CD14-positive monocyte (primary cell): ENCODE results near the gene FANCI. TPM values are rescaled to one million over a fixed set of nuclear protein-coding genes. Genes with fewer than 3 reads are reported as not detected.
"Not testable (repeated sequence)": the region's sequence is repeated elsewhere in the genome, so short reads cannot be mapped to it uniquely, and the experiment has no call there.

Experiments used
- DNase-seq, 3 donors: peaks; one replicate each; pipeline ENCODE4 v3.0.0-alpha.2; 2011 to 2022
- H2AFZ ChIP-seq: 2 replicates; pipeline ENCODE4 v1.6.0; 2012; ENCODE audit warnings: mild to moderate bottlenecking, low read depth, low read length, inconsistent platforms; ENCODE audit not compliant: insufficient read depth, poor library complexity, severe bottlenecking
- H3K27ac ChIP-seq, 2 donors: 1 replicate in 1 of 2; 2 replicates in 1 of 2; pipeline ENCODE4 v1.5.1; 2012 to 2013; ENCODE audit warnings: low read length in 2 of 2, control low read depth in 1 of 2, inconsistent platforms in 1 of 2, low read depth in 1 of 2, mild to moderate bottlenecking in 1 of 2
- H3K27me3 ChIP-seq, 2 donors: one replicate each; pipeline versions ENCODE4 v1.6.0 to v1.6.1; 2011 to 2013; ENCODE audit warnings: low read length in 2 of 2; ENCODE audit not compliant: control insufficient read depth in 2 of 2, insufficient read depth in 2 of 2
- H3K36me3 ChIP-seq, 2 donors: replicated peaks in 1 of 2; 1 replicate in 1 of 2; 2 replicates in 1 of 2; pipeline versions ENCODE4 v1.5.1 to v1.6.1; 2012 to 2013; ENCODE audit warnings: low read length in 2 of 2, control low read depth in 1 of 2, inconsistent platforms in 1 of 2, mild to moderate bottlenecking in 1 of 2; ENCODE audit not compliant: insufficient read depth in 2 of 2, control insufficient read depth in 1 of 2
- H3K4me1 ChIP-seq, 2 donors: 1 replicate in 1 of 2; 2 replicates in 1 of 2; pipeline versions ENCODE4 v1.5.1 to v1.6.1; 2012 to 2013; ENCODE audit warnings: low read length in 2 of 2, control low read depth in 1 of 2, inconsistent platforms in 1 of 2, mild to moderate bottlenecking in 1 of 2, moderate library complexity in 1 of 2; ENCODE audit not compliant: insufficient read depth in 2 of 2, control insufficient read depth in 1 of 2
- H3K4me2 ChIP-seq: replicated peaks from 2 replicates; pipeline ENCODE3; 2012; ENCODE audit warnings: low read length, moderate library complexity, mild to moderate bottlenecking; ENCODE audit not compliant: poor library complexity, severe bottlenecking; ENCODE audit errors: extremely low read depth
- H3K4me3 ChIP-seq, 3 experiments: fragments of 200-600 bp in 1 of 3; sonication (generic) in 1 of 3; replicated peaks in 1 of 3; 1 replicate in 2 of 3; 2 replicates in 1 of 3; pipeline ENCODE4 v1.5.1; 2011 to 2013; ENCODE audit warnings: low read length in 3 of 3, mild to moderate bottlenecking in 3 of 3, control low read depth in 2 of 3, low read depth in 2 of 3, inconsistent platforms in 1 of 3, moderate library complexity in 1 of 3
- H3K79me2 ChIP-seq: 2 replicates; pipeline ENCODE4 v1.6.0; 2012; ENCODE audit warnings: mild to moderate bottlenecking, control low read depth, inconsistent platforms, low read length, moderate library complexity; ENCODE audit not compliant: insufficient read depth
- H3K9ac ChIP-seq: 2 replicates; pipeline ENCODE4 v1.6.0; 2017; ENCODE audit warnings: low read length, mild to moderate bottlenecking; ENCODE audit not compliant: insufficient read depth, poor library complexity, severe bottlenecking
- H3K9me3 ChIP-seq, 2 donors: replicated peaks in 1 of 2; 1 replicate in 1 of 2; 2 replicates in 1 of 2; pipeline versions ENCODE4 v1.5.1 to v1.6.1; 2012 to 2013; ENCODE audit warnings: low read length in 2 of 2, control low read depth in 1 of 2; ENCODE audit not compliant: control insufficient read depth in 1 of 2, insufficient read depth in 1 of 2
- H4K20me1 ChIP-seq: 2 replicates; pipeline ENCODE4 v1.6.0; 2012; ENCODE audit warnings: mild to moderate bottlenecking, low read length, control low read depth, moderate library complexity; ENCODE audit not compliant: insufficient read depth
- H3K27ac Mint-ChIP-seq, 7 donors: one replicate each; pipeline ENCODE4 v1.8.0; 2020; ENCODE audit warnings: mild to moderate bottlenecking in 7 of 7, mixed read lengths in 7 of 7, moderate library complexity in 6 of 7, inconsistent platforms in 2 of 7
- H3K27me3 Mint-ChIP-seq, 3 donors: one replicate each; pipeline ENCODE4 v1.8.0; 2021 to 2022; ENCODE audit warnings: low read depth in 3 of 3, mild to moderate bottlenecking in 3 of 3, mixed read lengths in 3 of 3, moderate library complexity in 3 of 3, inconsistent platforms in 1 of 3
- H3K36me3 Mint-ChIP-seq, 2 donors: one replicate each; pipeline ENCODE4 v1.8.0; 2020; ENCODE audit warnings: mixed read lengths in 2 of 2, inconsistent platforms in 1 of 2, mild to moderate bottlenecking in 1 of 2
- H3K4me1 Mint-ChIP-seq: one replicate; pipeline ENCODE4 v1.8.0; 2020; ENCODE audit warnings: mild to moderate bottlenecking, mixed read lengths
- H3K4me3 Mint-ChIP-seq, 2 donors: one replicate each; pipeline ENCODE4 v1.8.0; 2020; ENCODE audit warnings: mild to moderate bottlenecking in 2 of 2, mixed read lengths in 2 of 2, moderate library complexity in 1 of 2
- H3K9me3 Mint-ChIP-seq, 7 donors: one replicate each; pipeline ENCODE4 v1.8.0; 2020 to 2022; ENCODE audit warnings: mixed read lengths in 7 of 7, mild to moderate bottlenecking in 6 of 7, moderate library complexity in 6 of 7, inconsistent platforms in 2 of 7
- WGBS: methylation state at CpG from one replicate; pipeline ENCODE4 v1.1.5; 2013; ENCODE audit warnings: missing lambda C conversion rate; ENCODE audit not compliant: insufficient coverage; 5-methylcytosine and 5-hydroxymethylcytosine counted together
- intact Hi-C, 2 donors: fragments of 100-400 bp; cut with micrococcal nuclease; formaldehyde crosslinking; loops; one replicate each; pipeline versions ENCODE4 v1.15.0 to v1.15.1; 2023
- polyA plus RNA-seq, 3 donors: library from polyadenylated mRNA; depleted of rRNA in 1 of 3; unstranded in 2 of 3; stranded (reverse) in 1 of 3; fragments of 300-500 nt in 2 of 3; fragments of >200 nt in 1 of 3; fragmentation: Illumina TruSeq in 2 of 3; gene quantifications; 1 replicate in 2 of 3; 2 replicates in 1 of 3; pipeline ENCODE4 v1.2.3, GENCODE V29; 2012 to 2021
- TF ChIP-seq, protein P1 (sequence below): fragments of 200-600 bp; IDR thresholded peaks from one replicate; pipeline ENCODE4 v1.8.0; 2022; ENCODE audit warnings: antibody characterized with exemption, mild to moderate bottlenecking

Gene FANCI
- polyA plus RNA-seq, 3 donors, result 1.4 to 2.6 (median 1.5) TPM

DNA sequence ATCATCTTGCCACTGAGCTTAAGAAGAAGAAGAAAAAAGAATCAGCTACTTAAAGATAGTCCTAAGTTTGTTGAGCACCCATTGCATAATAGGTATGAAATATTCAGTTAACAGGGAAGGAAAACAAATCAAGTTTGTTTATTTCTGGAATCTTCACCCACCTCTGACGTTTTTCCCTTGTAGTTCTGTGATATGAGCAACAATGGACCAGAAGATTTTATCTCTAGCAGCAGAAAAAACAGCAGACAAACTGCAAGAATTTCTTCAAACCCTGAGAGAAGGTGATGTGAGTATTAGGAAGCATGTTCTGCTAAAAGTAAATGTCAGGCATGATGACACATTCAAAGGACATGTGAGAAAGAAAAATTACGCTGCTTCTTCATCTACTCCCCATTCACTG is 3.7 kb downstream of the FANCI start:
- TF ChIP-seq, protein P1, sequence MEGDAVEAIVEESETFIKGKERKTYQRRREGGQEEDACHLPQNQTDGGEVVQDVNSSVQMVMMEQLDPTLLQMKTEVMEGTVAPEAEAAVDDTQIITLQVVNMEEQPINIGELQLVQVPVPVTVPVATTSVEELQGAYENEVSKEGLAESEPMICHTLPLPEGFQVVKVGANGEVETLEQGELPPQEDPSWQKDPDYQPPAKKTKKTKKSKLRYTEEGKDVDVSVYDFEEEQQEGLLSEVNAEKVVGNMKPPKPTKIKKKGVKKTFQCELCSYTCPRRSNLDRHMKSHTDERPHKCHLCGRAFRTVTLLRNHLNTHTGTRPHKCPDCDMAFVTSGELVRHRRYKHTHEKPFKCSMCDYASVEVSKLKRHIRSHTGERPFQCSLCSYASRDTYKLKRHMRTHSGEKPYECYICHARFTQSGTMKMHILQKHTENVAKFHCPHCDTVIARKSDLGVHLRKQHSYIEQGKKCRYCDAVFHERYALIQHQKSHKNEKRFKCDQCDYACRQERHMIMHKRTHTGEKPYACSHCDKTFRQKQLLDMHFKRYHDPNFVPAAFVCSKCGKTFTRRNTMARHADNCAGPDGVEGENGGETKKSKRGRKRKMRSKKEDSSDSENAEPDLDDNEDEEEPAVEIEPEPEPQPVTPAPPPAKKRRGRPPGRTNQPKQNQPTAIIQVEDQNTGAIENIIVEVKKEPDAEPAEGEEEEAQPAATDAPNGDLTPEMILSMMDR, result no peak
- DNase-seq, result no peak
- Histone ChIP-seq H3K27me3 (no peaks in the 10 kb centered on the region), H2AFZ (no peak overlapping the region), H3K79me2 (peaks cover 43% of the 10 kb centered on the region), H3K9me3 (no peaks in the 10 kb centered on the region), H3K4me2 (no peak overlapping the region), H4K20me1 (no peaks in the 10 kb centered on the region), H3K4me3 (no peak overlapping the region), H3K4me1 (peaks cover 17 to 18% of the 10 kb centered on the region in 2 donors), H3K9ac (no peak overlapping the region), H3K27ac (no peak overlapping the region), H3K36me3 (peaks cover 9 to 23% of the 10 kb centered on the region in 2 donors)
- H3K27ac Mint-ChIP-seq, result no peak overlapping the region
- H3K9me3 Mint-ChIP-seq, result peaks cover 0 to 3% (median 0%) of the 10 kb centered on the region in 7 donors
- peaks cover 29% of the 10 kb centered on the region for H3K4me1 Mint-ChIP-seq
- peaks cover 0 to 3% (median 0%) of the 10 kb centered on the region in 3 donors for H3K27me3 Mint-ChIP-seq
- H3K36me3 Mint-ChIP-seq, result peaks cover 16 to 28% of the 10 kb centered on the region in 2 donors
- H3K4me3 Mint-ChIP-seq, result no peak overlapping the region
- WGBS, result no CpG with 5 or more reads among the region's 2 CpGs
- intact Hi-C loops, result no loop called here

DNA sequence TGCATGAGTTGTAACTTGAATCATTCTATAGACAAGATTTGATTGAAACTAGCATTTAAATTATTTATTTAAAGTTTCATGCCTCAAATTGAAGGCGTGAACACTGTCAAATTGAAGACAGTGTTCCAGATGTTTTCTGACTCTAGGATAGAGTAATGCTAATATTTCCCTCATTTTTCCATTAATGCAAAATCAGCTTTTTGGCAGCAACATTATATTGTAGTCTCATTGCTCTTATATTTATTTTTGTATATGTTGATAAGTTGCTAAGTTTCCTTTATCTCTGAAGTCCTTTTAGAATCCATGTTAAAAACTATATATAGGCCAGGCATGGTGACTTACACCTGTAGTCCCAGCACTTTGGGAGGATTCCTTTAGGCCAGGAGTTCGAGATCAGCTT is 4.8 kb downstream of the FANCI start:
- Mint-ChIP-seq H3K4me1 (peaks cover 22% of the 10 kb centered on the region), H3K9me3 (peaks cover 0 to 3% (median 0%) of the 10 kb centered on the region in 7 donors), H3K27ac (no peak overlapping the region), H3K36me3 (peaks cover 22 to 33% of the 10 kb centered on the region in 2 donors), H3K27me3 (peaks cover 0 to 3% (median 0%) of the 10 kb centered on the region in 3 donors), H3K4me3 (no peak overlapping the region)
- Histone ChIP-seq H3K4me3 (no peak overlapping the region), H2AFZ (no peak overlapping the region), H3K4me2 (no peak overlapping the region), H3K27ac (no peak overlapping the region), H3K36me3 (peaks cover 9 to 23% of the 10 kb centered on the region in 2 donors), H3K27me3 (no peaks in the 10 kb centered on the region), H3K79me2 (peaks cover 43% of the 10 kb centered on the region), H4K20me1 (no peaks in the 10 kb centered on the region), H3K4me1 (peaks cover 10 to 13% of the 10 kb centered on the region in 2 donors), H3K9ac (no peak overlapping the region), H3K9me3 (no peaks in the 10 kb centered on the region)
- intact Hi-C loops, result no loop called here
- DNase-seq, result no peak
- TF ChIP-seq, protein P1, result no peak
- WGBS, result 86% methylated on average over 1 of the region's 2 CpGs

DNA sequence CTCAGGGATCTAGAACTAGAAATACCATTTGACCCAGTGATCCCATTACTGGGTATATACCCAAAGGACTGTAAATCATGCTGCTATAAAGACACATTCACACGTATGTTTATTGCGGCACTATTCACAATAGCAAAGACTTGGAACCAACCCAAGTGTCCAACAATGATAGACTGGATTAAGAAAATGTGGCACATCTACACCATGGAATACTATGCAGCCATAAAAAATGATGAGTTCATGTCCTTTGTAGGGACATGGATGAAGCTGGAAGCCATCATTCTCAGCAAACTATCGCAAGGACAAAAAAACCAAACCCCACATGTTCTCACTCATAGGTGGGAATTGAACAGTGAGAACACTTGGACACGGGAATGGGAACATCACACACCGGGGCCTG is 6.4 kb downstream of the FANCI start:
- H3K27me3 ChIP-seq, H3K9ac ChIP-seq, H3K9me3 ChIP-seq, H3K4me1 ChIP-seq, intact Hi-C loops, H3K4me3 Mint-ChIP-seq, H3K9me3 Mint-ChIP-seq, H4K20me1 ChIP-seq, H3K27me3 Mint-ChIP-seq, H2AFZ ChIP-seq, H3K4me3 ChIP-seq, H3K27ac ChIP-seq, DNase-seq, H3K4me2 ChIP-seq, H3K27ac Mint-ChIP-seq: not testable (repeated sequence)
- no CpG with 5 or more reads among the region's 5 CpGs for WGBS
- H3K36me3 Mint-ChIP-seq, result peaks cover 29 to 46% of the 10 kb centered on the region in 2 donors
- peaks cover 32% of the 10 kb centered on the region for H3K79me2 ChIP-seq
- H3K4me1 Mint-ChIP-seq, result peaks cover 12% of the 10 kb centered on the region
- peaks cover 9 to 31% of the 10 kb centered on the region in 2 donors for H3K36me3 ChIP-seq
